Progenitor cell of endocrine pancreas (in vitro differentiated cells): ENCODE data around the gene NKD1. TPM values are rescaled to one million over a fixed set of nuclear protein-coding genes. Genes with fewer than 3 reads are reported as not detected.

Source experiments
- DNase-seq: peaks from one replicate; pipeline ENCODE4 v3.0.0; 2021; ENCODE audit warnings: low spot score; ENCODE audit not compliant: unreplicated experiment
- H3K27ac Mint-ChIP-seq: 2 replicates; pipeline ENCODE4 v1.8.0; 2021; ENCODE audit warnings: mild to moderate bottlenecking, moderate library complexity, mixed read lengths
- H3K27me3 Mint-ChIP-seq: 2 replicates; pipeline ENCODE4 v1.8.0; 2021; ENCODE audit warnings: mixed read lengths
- H3K36me3 Mint-ChIP-seq: 2 replicates; pipeline ENCODE4 v1.8.0; 2022; ENCODE audit warnings: mixed read lengths; ENCODE audit not compliant: insufficient read depth
- H3K4me1 Mint-ChIP-seq: 2 replicates; pipeline ENCODE4 v1.8.0; 2021; ENCODE audit warnings: low read depth, mixed read lengths
- H3K4me3 Mint-ChIP-seq: 2 replicates; pipeline ENCODE4 v1.8.0; 2021; ENCODE audit warnings: low read depth, mild to moderate bottlenecking, moderate library complexity, mixed read lengths
- H3K9me3 Mint-ChIP-seq: 2 replicates; pipeline ENCODE4 v1.8.0; 2021; ENCODE audit warnings: low read depth, mixed read lengths
- CTCF ChIP-seq: fragments of 200-600 bp; sonication (generic); IDR thresholded peaks from one replicate; pipeline ENCODE4 v1.5.0; 2021; ENCODE audit warnings: antibody characterized with exemption, mild to moderate bottlenecking; ENCODE audit not compliant: unreplicated experiment
- total RNA-seq: library from RNA; stranded (reverse); gene quantifications from 2 replicates; pipeline ENCODE4 v1.2.1, GENCODE V29; 2021

Gene NKD1
- total RNA-seq, 1 donor from 2014 or later: 3.0 TPM

GRCh38 chr16:50678531-50678930 is 130.3 kb downstream of the NKD1 start:
- Mint-ChIP-seq H3K9me3 (no peaks in the 10 kb centered on the region), H3K27me3 (peaks cover 7% of the 10 kb centered on the region), H3K4me3 (no peak overlapping the region), H3K27ac (peak overlapping the region; percentile 38), H3K36me3 (no peaks in the 10 kb centered on the region), H3K4me1 (peaks cover under 1% of the 10 kb centered on the region)
- no peak for TF ChIP-seq CTCF
- no peak for DNase-seq

GRCh38 chr16:50679266-50679665 is 131.1 kb downstream of the NKD1 start:
- no peak overlapping the region for H3K4me3 Mint-ChIP-seq
- no peak for TF ChIP-seq CTCF
- peaks cover 1% of the 10 kb centered on the region for H3K4me1 Mint-ChIP-seq
- H3K9me3 Mint-ChIP-seq: no peaks in the 10 kb centered on the region
- DNase-seq: no peak
- H3K36me3 Mint-ChIP-seq: no peaks in the 10 kb centered on the region
- peaks cover 7% of the 10 kb centered on the region for H3K27me3 Mint-ChIP-seq
- no peak overlapping the region for H3K27ac Mint-ChIP-seq

- no peak for TF ChIP-seq CTCF
- no peaks in the 10 kb centered on the region for H3K9me3 Mint-ChIP-seq
- H3K27me3 Mint-ChIP-seq: peaks cover 8% of the 10 kb centered on the region
- H3K27ac Mint-ChIP-seq: no peak overlapping the region
- peaks cover 1% of the 10 kb centered on the region for H3K4me1 Mint-ChIP-seq
- H3K36me3 Mint-ChIP-seq: no peaks in the 10 kb centered on the region
- H3K4me3 Mint-ChIP-seq: no peak overlapping the region
- DNase-seq: no peak
These were observed 131.7 kb downstream of the NKD1 start for GRCh38 chr16:50679676-50680555.

- no peak overlapping the region for H3K27ac Mint-ChIP-seq
- H3K4me1 Mint-ChIP-seq: peaks cover 1% of the 10 kb centered on the region
- no peak overlapping the region for H3K4me3 Mint-ChIP-seq
- no peaks in the 10 kb centered on the region for H3K9me3 Mint-ChIP-seq
- TF ChIP-seq CTCF: no peak
- H3K36me3 Mint-ChIP-seq: no peaks in the 10 kb centered on the region
- peaks cover 10% of the 10 kb centered on the region for H3K27me3 Mint-ChIP-seq
- DNase-seq: no peak
These were observed 132.3 kb downstream of the NKD1 start for GRCh38 chr16:50680556-50680893.

GRCh38 chr16:50681021-50681885 is 133.1 kb downstream of the NKD1 start, which contains the start of gene SNX20:
Gene SNX20 (minus strand): TSS chr16:50681312. CDS start chr16:50677526, 3,786 bp downstream.
- Mint-ChIP-seq H3K36me3 (no peaks in the 10 kb centered on the region), H3K27ac (no peak within 1 kb of the TSS), H3K4me1 (peaks cover 1% of the 10 kb centered on the region), H3K4me3 (no peak within 1 kb of the TSS), H3K9me3 (no peaks in the 10 kb centered on the region), H3K27me3 (peaks cover 10% of the 10 kb centered on the region)
- TF ChIP-seq CTCF: no peak
- DNase-seq: no peak
